Esophagus squamous epithelium (tissue), 4 donors: ENCODE measurements around the gene STAC.

Experiments
- CTCF ChIP-seq, 6 experiments: fragments of 450-650 bp in 4 of 6; fragments of 200-600 bp in 2 of 6; sonication (generic) in 2 of 6; IDR thresholded peaks; one replicate each; pipeline ENCODE4 v1.5.1; 2016 to 2019; ENCODE audit warnings: antibody characterized with exemption in 6 of 6, mild to moderate bottlenecking in 4 of 6, moderate library complexity in 4 of 6
- POLR2A ChIP-seq, 4 donors: fragments of 450-650 bp; IDR thresholded peaks; one replicate each; pipeline ENCODE4 v1.6.1; 2017; ENCODE audit warnings: antibody characterized with exemption in 4 of 4, mild to moderate bottlenecking in 4 of 4, moderate library complexity in 3 of 4

- TF ChIP-seq POLR2A (IDR thresholded peaks at IDR 0.05) (no peak), CTCF (IDR thresholded peaks at IDR 0.05) (no peak)
These were observed 48.1 kb downstream of the STAC start for GRCh38 chr3:36428445-36428844.
